WTC11 (cell line): ENCODE measurements around the gene SALL3.
"Not testable (repeated sequence)": the region's sequence is repeated elsewhere in the genome, so short reads cannot be mapped to it uniquely, and the experiment has no call there.

Experiments used
- CREM ChIP-seq: sonication (generic); formaldehyde crosslinking; IDR thresholded peaks from 2 replicates; pipeline ENCODE4 v1.8.1; 2022; ENCODE audit warnings: mild to moderate bottlenecking, missing genetic modification reagents, moderate library complexity
- CTCF ChIP-seq: fragments of 200-600 bp; IDR thresholded peaks from 2 replicates; pipeline ENCODE4 v1.8.0; 2022; ENCODE audit warnings: antibody characterized with exemption
- E2F5 ChIP-seq: sonication (generic); formaldehyde crosslinking; IDR thresholded peaks from 2 replicates; pipeline ENCODE4 v1.8.1; 2022; ENCODE audit warnings: mild to moderate bottlenecking, moderate library complexity, missing genetic modification reagents
- MLX ChIP-seq: sonication (generic); formaldehyde crosslinking; IDR thresholded peaks from 2 replicates; pipeline ENCODE4 v1.8.1; 2023; ENCODE audit warnings: mild to moderate bottlenecking, missing genetic modification reagents, moderate library complexity
- ZNF232 ChIP-seq: sonication (generic); formaldehyde crosslinking; IDR thresholded peaks from 2 replicates; pipeline ENCODE4 v1.8.0; 2022; ENCODE audit warnings: mild to moderate bottlenecking, missing genetic modification reagents
- ZNF423 ChIP-seq: fragments of 250-450 bp; sonication (Bioruptor Pico); IDR thresholded peaks from 2 replicates; pipeline ENCODE4 v2.1.2; 2022; ENCODE audit warnings: mild to moderate bottlenecking, moderate library complexity
- ZSCAN18 ChIP-seq: fragments of 250-450 bp; sonication (Bioruptor Pico); IDR thresholded peaks from 2 replicates; pipeline ENCODE4 v2.1.2; 2022; ENCODE audit warnings: mild to moderate bottlenecking, moderate library complexity

- TF ChIP-seq ZNF232; MLX (CRISPR knock-in tag); ZNF423; ZSCAN18 (CRISPR knock-in tag); CREM (CRISPR knock-in tag); E2F5 (CRISPR knock-in tag); CTCF: not testable (repeated sequence)
These were observed 14.9 kb upstream of the SALL3 start for GRCh38 chr18:78964727-78965126.
